Activated T-cell treated with anti-CD3 and anti-CD28 coated beads, Interleukin-2, amount 50 U/mL, for 1 hour (primary cell): ENCODE results near the gene PPP1R7.

ENCODE experiments used
- DNase-seq: peaks from one replicate; pipeline ENCODE4 v3.0.0-alpha.2; 2020

Gene PPP1R7

GRCh38 chr2:241141214-241141770 lies 9.0 kb upstream of the PPP1R7 start:
- no peak for DNase-seq

GRCh38 chr2:241142063-241142462 lies 8.2 kb upstream of the PPP1R7 start:
- DNase-seq = no peak

GRCh38 chr2:241142593-241142992 lies 7.7 kb upstream of the PPP1R7 start:
- DNase-seq = no peak

- no peak for DNase-seq
These were observed 4.0 kb upstream of the PPP1R7 start for GRCh38 chr2:241146286-241146685.

- DNase-seq = no peak
These were observed 2.9 kb upstream of the PPP1R7 start for GRCh38 chr2:241147336-241147735.

- DNase-seq = no peak
These were observed 2.0 kb upstream of the PPP1R7 start for GRCh38 chr2:241148239-241148638.

GRCh38 chr2:241148891-241149674 lies 1.2 kb upstream of the PPP1R7 start, which contains the start of gene PASK:
Gene PASK (minus strand): TSS chr2:241149472. CDS start chr2:241143032, 6,440 bp downstream.
- DNase-seq = peak; percentile 89

GRCh38 chr2:241149675-241149924 lies 667 bp upstream of the PPP1R7 start:
- DNase-seq = no peak

GRCh38 chr2:241150660-241151530 lies 628 bp downstream of the PPP1R7 start:
- DNase-seq = no peak

GRCh38 chr2:241151934-241152660 lies 1.8 kb downstream of the PPP1R7 start:
- no peak for DNase-seq

GRCh38 chr2:241153616-241154015 lies 3.3 kb downstream of the PPP1R7 start:
- DNase-seq = no peak

- no peak for DNase-seq
These were observed 4.6 kb downstream of the PPP1R7 start for GRCh38 chr2:241154915-241155314.

- DNase-seq = no peak
These were observed 5.7 kb downstream of the PPP1R7 start for GRCh38 chr2:241155936-241156335.

GRCh38 chr2:241156971-241157441 lies 6.7 kb downstream of the PPP1R7 start:
- DNase-seq = no peak

GRCh38 chr2:241157841-241158545 lies 7.7 kb downstream of the PPP1R7 start:
- DNase-seq = no peak

GRCh38 chr2:241158546-241158900 lies 8.3 kb downstream of the PPP1R7 start:
- DNase-seq = no peak

- DNase-seq = no peak
These were observed 8.8 kb downstream of the PPP1R7 start for GRCh38 chr2:241159116-241159515.

GRCh38 chr2:241160318-241160717 lies 10.1 kb downstream of the PPP1R7 start:
- no peak for DNase-seq

GRCh38 chr2:241161646-241162281 lies 11.5 kb downstream of the PPP1R7 start:
- DNase-seq = no peak

- DNase-seq = no peak
These were observed 13.4 kb downstream of the PPP1R7 start for GRCh38 chr2:241163601-241164118.

- DNase-seq = no peak
These were observed 18.1 kb downstream of the PPP1R7 start for GRCh38 chr2:241168366-241168765.

GRCh38 chr2:241173557-241173956 lies 23.3 kb downstream of the PPP1R7 start:
- no peak for DNase-seq
